ENCODE data around the gene MSMP. TPM values are rescaled to one million over a fixed set of nuclear protein-coding genes. Genes with fewer than 3 reads are reported as not detected.
A peak's percentile ranks its signal among the peaks of the same experiment; 100 is the strongest.

MSMP gene
- total RNA-seq, 1 donor from 2014 or later: not detected

GRCh38 chr9:35795695-35796094 lies 41.6 kb upstream of the MSMP start:
- H3K9me3 Mint-ChIP-seq: no peaks in the 10 kb centered on the region
- no peak overlapping the region for H3K4me3 Mint-ChIP-seq
- H3K4me1 Mint-ChIP-seq: peaks cover 24% of the 10 kb centered on the region
- no peak for DNase-seq (ENCODE audit: low read depth, low spot score)
- no peaks in the 10 kb centered on the region for H3K36me3 Mint-ChIP-seq (ENCODE audit: low read depth)
- no peaks in the 10 kb centered on the region for H3K27me3 Mint-ChIP-seq (ENCODE audit: low read depth)
- no peak for TF ChIP-seq CTCF (conservative IDR thresholded peaks at IDR 0.05)
- H3K27ac Mint-ChIP-seq (ENCODE audit: unreplicated experiment): no peak overlapping the region

GRCh38 chr9:35793461-35793860 lies 39.4 kb upstream of the MSMP start:
- no peak for TF ChIP-seq CTCF (conservative IDR thresholded peaks at IDR 0.05)
- no peaks in the 10 kb centered on the region for H3K9me3 Mint-ChIP-seq
- H3K27ac Mint-ChIP-seq (ENCODE audit: unreplicated experiment): peak overlapping the region; percentile 62
- no peaks in the 10 kb centered on the region for H3K27me3 Mint-ChIP-seq (ENCODE audit: low read depth)
- no peaks in the 10 kb centered on the region for H3K36me3 Mint-ChIP-seq (ENCODE audit: low read depth)
- no peak for DNase-seq (ENCODE audit: low read depth, low spot score)
- H3K4me1 Mint-ChIP-seq: peaks cover 31% of the 10 kb centered on the region
- peak overlapping the region; percentile 56 for H3K4me3 Mint-ChIP-seq

- Mint-ChIP-seq H3K4me1 (peaks cover 31% of the 10 kb centered on the region), H3K27me3 (ENCODE audit: low read depth) (no peaks in the 10 kb centered on the region), H3K9me3 (no peaks in the 10 kb centered on the region), H3K4me3 (peak overlapping the region; percentile 56), H3K36me3 (ENCODE audit: low read depth) (no peaks in the 10 kb centered on the region), H3K27ac (ENCODE audit: unreplicated experiment) (no peak overlapping the region)
- no peak for DNase-seq (ENCODE audit: low read depth, low spot score)
- no peak for TF ChIP-seq CTCF (conservative IDR thresholded peaks at IDR 0.05)
These were observed 38.8 kb upstream of the MSMP start for GRCh38 chr9:35792826-35793225.

- Mint-ChIP-seq H3K9me3 (no peaks in the 10 kb centered on the region), H3K4me3 (peak overlapping the region; percentile 25), H3K27me3 (ENCODE audit: low read depth) (no peaks in the 10 kb centered on the region), H3K27ac (ENCODE audit: unreplicated experiment) (no peak overlapping the region), H3K4me1 (peaks cover 31% of the 10 kb centered on the region), H3K36me3 (ENCODE audit: low read depth) (no peaks in the 10 kb centered on the region)
- DNase-seq (ENCODE audit: low read depth, low spot score): no peak
- TF ChIP-seq CTCF (conservative IDR thresholded peaks at IDR 0.05): no peak
These were observed 38.1 kb upstream of the MSMP start for GRCh38 chr9:35792024-35792813.

GRCh38 chr9:35791297-35791921 lies 37.3 kb upstream of the MSMP start, which contains the start of gene NPR2:
NPR2 (plus strand) TSS chr9:35791591; CDS start chr9:35792409, 818 bp downstream.
- peaks cover 27% of the 10 kb centered on the region for H3K4me1 Mint-ChIP-seq
- H3K4me3 Mint-ChIP-seq: peak within 1 kb of the TSS; percentile 90
- no peak for TF ChIP-seq CTCF (conservative IDR thresholded peaks at IDR 0.05)
- H3K36me3 Mint-ChIP-seq (ENCODE audit: low read depth): no peaks in the 10 kb centered on the region
- peak; percentile 23 for DNase-seq (ENCODE audit: low read depth, low spot score)
- no peaks in the 10 kb centered on the region for H3K9me3 Mint-ChIP-seq
- H3K27ac Mint-ChIP-seq (ENCODE audit: unreplicated experiment): peak within 1 kb of the TSS; percentile 53
- no peaks in the 10 kb centered on the region for H3K27me3 Mint-ChIP-seq (ENCODE audit: low read depth)
